K562 (cell line): ENCODE results near the gene TPSG1. TPM values are rescaled to one million over a fixed set of nuclear protein-coding genes. Genes with fewer than 3 reads are reported as not detected.

ENCODE experiments used
- ATAC-seq: fragments of 200-7000 bp; cut with Tn5 transposase; 3 replicates; pipeline ENCODE4 v1.9.1; 2020; ENCODE audit warnings: moderate library complexity
- Bru-seq: library from RNA; stranded (reverse); fragments of 400-500 nt; gene quantifications from one replicate; lab custom pipeline; 2021; lab: Mats Ljungman, UMichigan
- BruChase-seq, 2 experiments: library from RNA; stranded (reverse); fragments of 400-500 nt; gene quantifications; one replicate each; lab custom pipeline; 2021; lab: Mats Ljungman, UMichigan
- BruUV-seq: library from RNA; stranded (reverse); fragments of 400-500 nt; replicated peaks from 2 replicates; lab custom pipeline; 2021; lab: Mats Ljungman, UMichigan
- CTCF ChIA-PET: fragments of 300-600 bp; formaldehyde crosslinking; extraction: SDS; loops from one replicate; lab custom pipeline; 2021; ENCODE audit warnings: low intra/inter-chr PET ratio; lab: Yijun Ruan, JAX
- POLR2A ChIA-PET: fragments of 300-600, 350-650 bp; sonication (Branson Sonifier 250); formaldehyde crosslinking; extraction: SDS; loops from one replicate; lab custom pipeline; 2021; ENCODE audit warnings: antibody characterized with exemption, inconsistent platforms; lab: Yijun Ruan, JAX
- DNase-seq, 4 experiments: peaks; one replicate each; pipeline versions ENCODE4 v3.0.0 to v3.0.0-alpha.2; 2011 to 2018; ENCODE audit warnings: low spot score in 3 of 4, mixed read lengths in 3 of 4; ENCODE audit errors: extremely low read depth in 1 of 4
- FAIRE-seq: peaks from 2 replicates; lab custom pipeline; 2011; peaks lifted over from hg19 to GRCh38; lab: Jason Lieb, UNC
- H2AFZ ChIP-seq: 2 replicates; pipeline ENCODE4 v1.6.0; 2011; ENCODE audit warnings: low read depth, low read length, control low read depth, inconsistent platforms
- H3K27ac ChIP-seq: fragments of 200-600 bp; 3 replicates; pipeline ENCODE4 v1.8.0; 2011; ENCODE audit warnings: low read depth, mild to moderate bottlenecking, control low read depth, inconsistent platforms, low read length, moderate library complexity, mixed read lengths; ENCODE audit errors: extremely low read depth
- H3K27me3 ChIP-seq, 2 experiments: fragments of 300-600 bp in 1 of 2; 2 replicates in 1 of 2; 3 replicates in 1 of 2; pipeline versions ENCODE4 v1.6.0 to v1.8.0; 2011; ENCODE audit warnings: inconsistent platforms in 2 of 2, low read length in 2 of 2, mild to moderate bottlenecking in 1 of 2, mixed read lengths in 1 of 2, moderate library complexity in 1 of 2; ENCODE audit not compliant: control insufficient read depth in 2 of 2, insufficient read depth in 2 of 2
- H3K36me3 ChIP-seq: fragments of 300-600 bp; 3 replicates; pipeline ENCODE4 v1.8.0; 2011; ENCODE audit warnings: mild to moderate bottlenecking, low read length, inconsistent platforms; ENCODE audit not compliant: control insufficient read depth, insufficient read depth
- H3K4me1 ChIP-seq, 2 experiments: fragments of 200-600 bp in 1 of 2; replicated peaks in 1 of 2; 2 replicates in 1 of 2; 3 replicates in 1 of 2; pipeline versions ENCODE4 v1.5.1 to v1.8.0; 2011; ENCODE audit warnings: inconsistent platforms in 2 of 2, low read length in 2 of 2, mild to moderate bottlenecking in 1 of 2, mixed read lengths in 1 of 2, moderate library complexity in 1 of 2; ENCODE audit not compliant: control insufficient read depth in 2 of 2, insufficient read depth in 2 of 2
- H3K4me2 ChIP-seq: 2 replicates; pipeline ENCODE4 v1.6.1; 2011; ENCODE audit warnings: low read length, control low read depth, inconsistent platforms, mixed read lengths; ENCODE audit not compliant: insufficient read depth
- H3K4me3 ChIP-seq: fragments of 200-600 bp; sonication (generic), shearing (Covaris generic); 2 replicates; pipeline ENCODE4 v1.5.1; 2016; ENCODE audit warnings: control low read depth, inconsistent platforms
- H3K79me2 ChIP-seq: fragments of 200-600 bp; 3 replicates; pipeline ENCODE4 v1.8.0; 2011; ENCODE audit warnings: low read length, inconsistent platforms; ENCODE audit not compliant: control insufficient read depth, insufficient read depth
- H3K9ac ChIP-seq, 2 experiments: 2 replicates each; pipeline versions ENCODE4 v1.6.0 to v1.6.1; 2011; ENCODE audit warnings: low read depth in 2 of 2, low read length in 2 of 2, control low read depth in 1 of 2, inconsistent platforms in 1 of 2, mild to moderate bottlenecking in 1 of 2, mixed read lengths in 1 of 2; ENCODE audit not compliant: insufficient read depth in 1 of 2
- H3K9me1 ChIP-seq: one replicate; pipeline ENCODE4 v1.6.0; 2011; ENCODE audit warnings: inconsistent platforms, mild to moderate bottlenecking, low read length, moderate library complexity; ENCODE audit not compliant: control insufficient read depth, insufficient read depth
- H3K9me3 ChIP-seq: replicated peaks from 2 replicates; pipeline ENCODE4 v1.5.1; 2011; ENCODE audit warnings: low read depth, low read length, inconsistent platforms; ENCODE audit not compliant: control insufficient read depth, insufficient read depth
- H4K20me1 ChIP-seq: replicated peaks from 2 replicates; pipeline ENCODE4 v1.6.1; 2011; ENCODE audit warnings: low read length, inconsistent platforms, mixed read lengths; ENCODE audit not compliant: control insufficient read depth, insufficient read depth
- MEIS2 ChIP-seq: fragments of 450-650 bp; IDR thresholded peaks from 2 replicates; pipeline ENCODE4 v1.6.1; 2014; ENCODE audit warnings: mild to moderate bottlenecking; ENCODE audit not compliant: partially characterized antibody
- POLR2B ChIP-seq: fragments of 450-650 bp; IDR thresholded peaks from 2 replicates; pipeline ENCODE4 v1.6.1; 2018; ENCODE audit warnings: low read depth; ENCODE audit not compliant: partially characterized antibody
- PRMT5 ChIP-seq: sonication (generic); formaldehyde crosslinking; IDR thresholded peaks from 2 replicates; pipeline ENCODE4 v1.5.0; 2020; ENCODE audit warnings: missing genetic modification reagents
- RFX1 ChIP-seq: fragments of 450-650 bp; IDR thresholded peaks from 2 replicates; pipeline ENCODE4 v1.6.1; 2016; ENCODE audit warnings: mild to moderate bottlenecking, moderate library complexity
- SIN3A ChIP-seq, 2 experiments: fragments of 150-350 bp in 1 of 2; IDR thresholded peaks; 2 replicates each; pipeline ENCODE4 v1.6.1; 2011 to 2016; ENCODE audit warnings: borderline replicate concordance in 2 of 2, low read depth in 2 of 2, low read length in 2 of 2, mild to moderate bottlenecking in 2 of 2, moderate library complexity in 2 of 2; ENCODE audit not compliant: control insufficient read depth in 1 of 2
- TAF9B ChIP-seq: fragments of 450-650 bp; IDR thresholded peaks from 2 replicates; pipeline ENCODE4 v1.6.1; 2018; ENCODE audit warnings: mild to moderate bottlenecking; ENCODE audit not compliant: partially characterized antibody
- ZNF232 ChIP-seq: sonication (generic); formaldehyde crosslinking; IDR thresholded peaks from 2 replicates; pipeline ENCODE4 v1.8.0; 2022; ENCODE audit warnings: mild to moderate bottlenecking, missing genetic modification reagents
- WGBS: fragments of 100-300 bp; shearing (Covaris generic); methylation state at CpG from one replicate; pipeline ENCODE4 v1.1.6; 2016; ENCODE audit warnings: low coverage, mixed read lengths; ENCODE audit not compliant: insufficient coverage; ENCODE audit errors: missing lambda C conversion rate; 5-methylcytosine and 5-hydroxymethylcytosine counted together
- in situ Hi-C: fragments of 300-500 bp; cut with MboI; formaldehyde crosslinking; loops from 4 replicates; pipeline ENCODE4 v1.15.0; 2018; ENCODE audit warnings: inconsistent platforms, mixed read lengths
- intact Hi-C: fragments of 100-400 bp; cut with micrococcal nuclease; formaldehyde crosslinking; loops from 2 replicates; pipeline ENCODE4 v1.14.2; 2022
- long read RNA-seq, 3 experiments: library from polyadenylated mRNA in 2 of 3; library from RNA in 1 of 3; unstranded in 2 of 3; stranded (forward) in 1 of 3; transcript quantifications; one replicate each; pipeline ENCODE4 v2.0.0, GENCODE V29; 2019 to 2022
- polyA minus RNA-seq, 3 experiments: library from RNA; depleted of rRNA, polyadenylated mRNA; stranded (reverse); fragments of >200 nt; gene quantifications; 2 replicates each; pipeline ENCODE4 v1.2.3, GENCODE V29; 2011
- polyA plus RNA-seq, 8 experiments: library from polyadenylated mRNA; depleted of rRNA in 4 of 8; stranded (reverse) in 5 of 8; unstranded in 3 of 8; fragments of >200 nt; fragmentation: Nextera tagmentation in 2 of 8; fragmentation: Illumina TruSeq in 1 of 8; extraction: Ambion mirVana in 2 of 8; extraction: Trizol in 1 of 8; gene quantifications; 2 replicates each; pipeline versions ENCODE4 v1.2.1 to v1.2.3, GENCODE V29; 2011 to 2014; ENCODE audit warnings: inconsistent platforms in 1 of 8, missing spikeins in 1 of 8
- total RNA-seq, 7 experiments: library from RNA; depleted of rRNA in 6 of 7; stranded (reverse); fragments of >200 nt in 6 of 7; fragmentation: Illumina TruSeq in 2 of 7; extraction: Trizol in 2 of 7; gene quantifications; 2 replicates each; pipeline versions ENCODE4 v1.2.1 to v1.2.3, GENCODE V29; 2011 to 2021; ENCODE audit warnings: low replicate concordance in 1 of 7
- TF ChIP-seq, protein P1 (sequence below): fragments of 450-650 bp; IDR thresholded peaks from 2 replicates; pipeline ENCODE4 v1.6.1; 2016; ENCODE audit warnings: mild to moderate bottlenecking, moderate library complexity

The TPSG1 gene
- not detected in 2 replicates for total RNA-seq (2011; cell fraction: chromatin; rRNA removed; ENCODE audit: low replicate concordance)
- total RNA-seq (2011; cell fraction: nucleolus; rRNA removed): not detected in 2 replicates
- total RNA-seq (2011; cell fraction: nucleoplasm; rRNA removed): not detected in 2 replicates
- total RNA-seq (2014; rRNA removed) (not detected in 2 replicates), total RNA-seq (2014; rRNA removed; fragmentation: Illumina TruSeq; extraction: Trizol) (not detected in 2 replicates), total RNA-seq (2015; rRNA removed; fragmentation: Illumina TruSeq; extraction: Trizol) (not detected in 2 replicates), total RNA-seq (2021) (not detected in 2 replicates), polyA plus RNA-seq (2011; rRNA removed) (not detected in 2 replicates), polyA plus RNA-seq (2014; fragmentation: Illumina TruSeq; extraction: Trizol) (not detected in 2 replicates), polyA plus RNA-seq (2014; fragmentation: Nextera tagmentation; extraction: Ambion mirVana) (not detected), polyA plus RNA-seq (2014; rRNA removed) (not detected in 2 replicates), polyA minus RNA-seq (2011; rRNA and poly(A)+ RNA removed) (not detected in 2 replicates), Bru-seq, nascent RNA (not detected), BruChase-seq, experiment 1, labeled RNA remaining after a 2-hour chase (not detected), BruChase-seq, experiment 2, labeled RNA remaining after a 6-hour chase (not detected)
- not detected in 2 replicates for polyA plus RNA-seq (2011; cell fraction: cytosol; rRNA removed)
- not detected in 2 replicates for polyA plus RNA-seq (2011; cell fraction: nucleus; rRNA removed)
- polyA plus RNA-seq (2012): not detected in 2 replicates
- polyA minus RNA-seq (2011; cell fraction: cytosol; rRNA and poly(A)+ RNA removed): not detected in 2 replicates
- polyA minus RNA-seq (2011; cell fraction: nucleus; rRNA and poly(A)+ RNA removed): not detected in 2 replicates
- long read RNA-seq, experiment 1: 0 reads
- long read RNA-seq, experiment 2: 0 reads
- long read RNA-seq, experiment 3: 0 reads

DNA sequence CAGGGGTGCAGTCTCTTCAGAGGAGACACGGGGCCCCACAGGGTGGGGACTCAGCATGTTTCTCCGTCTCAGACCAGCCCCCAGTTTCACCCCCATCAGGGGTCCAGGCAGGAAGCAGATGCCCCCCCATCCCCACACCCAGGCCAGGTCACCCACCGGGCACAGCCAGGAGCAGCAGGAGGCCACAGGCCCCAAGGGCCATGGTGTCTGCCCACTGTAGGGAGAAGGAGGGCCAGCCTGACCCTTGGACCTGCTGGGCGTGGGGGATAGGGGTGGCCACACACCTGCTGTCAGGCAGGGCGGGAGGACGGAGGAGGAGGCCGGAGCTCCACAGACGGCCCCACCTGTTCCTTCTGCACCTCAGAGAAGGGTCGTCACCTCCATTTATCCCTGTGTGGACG is at the start of gene TPSG1:
Gene TPSG1, minus strand, starts transcription at position 218 of the 401 bp plus-strand sequence. Its CDS starts 16 bp downstream, at position 202.
- BruUV-seq: no TSS peak
- FAIRE-seq (no peak), ATAC-seq (no peak), DNase-seq (no peak)
- H3K4me2 ChIP-seq: no peak within 1 kb of the TSS
- H4K20me1 ChIP-seq: peaks cover 13% of the 10 kb centered on the region; the same call in 1 of the 2 replicates
- H3K9me1 ChIP-seq: no peaks in the 10 kb centered on the region
- ChIA-PET POLR2A (interaction anchor here (0.6 kb wide), 1 partner anchor 12 kb away, joined by 3 read pairs; no protein-coding TSS in a partner anchor), CTCF (no interaction called here)
- 7% methylated on average over 7 of the region's 10 CpGs for WGBS
- peaks cover 29 to 55% of the 10 kb centered on the region in 2 experiments for H3K27me3 ChIP-seq
- peaks cover 0 to 41% of the 10 kb centered on the region in 2 experiments; a peak in 2 of 5 replicates for H3K4me1 ChIP-seq
- H2AFZ ChIP-seq: no peak within 1 kb of the TSS
- no peak within 1 kb of the TSS for H3K27ac ChIP-seq
- no peaks in the 10 kb centered on the region for H3K9me3 ChIP-seq
- no peaks in the 10 kb centered on the region for H3K36me3 ChIP-seq
- no peak within 1 kb of the TSS; a peak in 1 of 4 replicates for H3K9ac ChIP-seq
- intact Hi-C loops: no loop called here
- in situ Hi-C loops: no loop called here
- H3K79me2 ChIP-seq: no peaks in the 10 kb centered on the region
- H3K4me3 ChIP-seq: no peak within 1 kb of the TSS
- TF ChIP-seq, protein P1, sequence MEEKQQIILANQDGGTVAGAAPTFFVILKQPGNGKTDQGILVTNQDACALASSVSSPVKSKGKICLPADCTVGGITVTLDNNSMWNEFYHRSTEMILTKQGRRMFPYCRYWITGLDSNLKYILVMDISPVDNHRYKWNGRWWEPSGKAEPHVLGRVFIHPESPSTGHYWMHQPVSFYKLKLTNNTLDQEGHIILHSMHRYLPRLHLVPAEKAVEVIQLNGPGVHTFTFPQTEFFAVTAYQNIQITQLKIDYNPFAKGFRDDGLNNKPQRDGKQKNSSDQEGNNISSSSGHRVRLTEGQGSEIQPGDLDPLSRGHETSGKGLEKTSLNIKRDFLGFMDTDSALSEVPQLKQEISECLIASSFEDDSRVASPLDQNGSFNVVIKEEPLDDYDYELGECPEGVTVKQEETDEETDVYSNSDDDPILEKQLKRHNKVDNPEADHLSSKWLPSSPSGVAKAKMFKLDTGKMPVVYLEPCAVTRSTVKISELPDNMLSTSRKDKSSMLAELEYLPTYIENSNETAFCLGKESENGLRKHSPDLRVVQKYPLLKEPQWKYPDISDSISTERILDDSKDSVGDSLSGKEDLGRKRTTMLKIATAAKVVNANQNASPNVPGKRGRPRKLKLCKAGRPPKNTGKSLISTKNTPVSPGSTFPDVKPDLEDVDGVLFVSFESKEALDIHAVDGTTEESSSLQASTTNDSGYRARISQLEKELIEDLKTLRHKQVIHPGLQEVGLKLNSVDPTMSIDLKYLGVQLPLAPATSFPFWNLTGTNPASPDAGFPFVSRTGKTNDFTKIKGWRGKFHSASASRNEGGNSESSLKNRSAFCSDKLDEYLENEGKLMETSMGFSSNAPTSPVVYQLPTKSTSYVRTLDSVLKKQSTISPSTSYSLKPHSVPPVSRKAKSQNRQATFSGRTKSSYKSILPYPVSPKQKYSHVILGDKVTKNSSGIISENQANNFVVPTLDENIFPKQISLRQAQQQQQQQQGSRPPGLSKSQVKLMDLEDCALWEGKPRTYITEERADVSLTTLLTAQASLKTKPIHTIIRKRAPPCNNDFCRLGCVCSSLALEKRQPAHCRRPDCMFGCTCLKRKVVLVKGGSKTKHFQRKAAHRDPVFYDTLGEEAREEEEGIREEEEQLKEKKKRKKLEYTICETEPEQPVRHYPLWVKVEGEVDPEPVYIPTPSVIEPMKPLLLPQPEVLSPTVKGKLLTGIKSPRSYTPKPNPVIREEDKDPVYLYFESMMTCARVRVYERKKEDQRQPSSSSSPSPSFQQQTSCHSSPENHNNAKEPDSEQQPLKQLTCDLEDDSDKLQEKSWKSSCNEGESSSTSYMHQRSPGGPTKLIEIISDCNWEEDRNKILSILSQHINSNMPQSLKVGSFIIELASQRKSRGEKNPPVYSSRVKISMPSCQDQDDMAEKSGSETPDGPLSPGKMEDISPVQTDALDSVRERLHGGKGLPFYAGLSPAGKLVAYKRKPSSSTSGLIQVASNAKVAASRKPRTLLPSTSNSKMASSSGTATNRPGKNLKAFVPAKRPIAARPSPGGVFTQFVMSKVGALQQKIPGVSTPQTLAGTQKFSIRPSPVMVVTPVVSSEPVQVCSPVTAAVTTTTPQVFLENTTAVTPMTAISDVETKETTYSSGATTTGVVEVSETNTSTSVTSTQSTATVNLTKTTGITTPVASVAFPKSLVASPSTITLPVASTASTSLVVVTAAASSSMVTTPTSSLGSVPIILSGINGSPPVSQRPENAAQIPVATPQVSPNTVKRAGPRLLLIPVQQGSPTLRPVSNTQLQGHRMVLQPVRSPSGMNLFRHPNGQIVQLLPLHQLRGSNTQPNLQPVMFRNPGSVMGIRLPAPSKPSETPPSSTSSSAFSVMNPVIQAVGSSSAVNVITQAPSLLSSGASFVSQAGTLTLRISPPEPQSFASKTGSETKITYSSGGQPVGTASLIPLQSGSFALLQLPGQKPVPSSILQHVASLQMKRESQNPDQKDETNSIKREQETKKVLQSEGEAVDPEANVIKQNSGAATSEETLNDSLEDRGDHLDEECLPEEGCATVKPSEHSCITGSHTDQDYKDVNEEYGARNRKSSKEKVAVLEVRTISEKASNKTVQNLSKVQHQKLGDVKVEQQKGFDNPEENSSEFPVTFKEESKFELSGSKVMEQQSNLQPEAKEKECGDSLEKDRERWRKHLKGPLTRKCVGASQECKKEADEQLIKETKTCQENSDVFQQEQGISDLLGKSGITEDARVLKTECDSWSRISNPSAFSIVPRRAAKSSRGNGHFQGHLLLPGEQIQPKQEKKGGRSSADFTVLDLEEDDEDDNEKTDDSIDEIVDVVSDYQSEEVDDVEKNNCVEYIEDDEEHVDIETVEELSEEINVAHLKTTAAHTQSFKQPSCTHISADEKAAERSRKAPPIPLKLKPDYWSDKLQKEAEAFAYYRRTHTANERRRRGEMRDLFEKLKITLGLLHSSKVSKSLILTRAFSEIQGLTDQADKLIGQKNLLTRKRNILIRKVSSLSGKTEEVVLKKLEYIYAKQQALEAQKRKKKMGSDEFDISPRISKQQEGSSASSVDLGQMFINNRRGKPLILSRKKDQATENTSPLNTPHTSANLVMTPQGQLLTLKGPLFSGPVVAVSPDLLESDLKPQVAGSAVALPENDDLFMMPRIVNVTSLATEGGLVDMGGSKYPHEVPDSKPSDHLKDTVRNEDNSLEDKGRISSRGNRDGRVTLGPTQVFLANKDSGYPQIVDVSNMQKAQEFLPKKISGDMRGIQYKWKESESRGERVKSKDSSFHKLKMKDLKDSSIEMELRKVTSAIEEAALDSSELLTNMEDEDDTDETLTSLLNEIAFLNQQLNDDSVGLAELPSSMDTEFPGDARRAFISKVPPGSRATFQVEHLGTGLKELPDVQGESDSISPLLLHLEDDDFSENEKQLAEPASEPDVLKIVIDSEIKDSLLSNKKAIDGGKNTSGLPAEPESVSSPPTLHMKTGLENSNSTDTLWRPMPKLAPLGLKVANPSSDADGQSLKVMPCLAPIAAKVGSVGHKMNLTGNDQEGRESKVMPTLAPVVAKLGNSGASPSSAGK: no peak
- TF ChIP-seq POLR2B: no peak
- no peak for TF ChIP-seq SIN3A (IDR thresholded peaks at IDR 0.05; ENCODE audit: borderline replicate concordance in 2 of 2, control insufficient read depth in 1 of 2, low read depth in 2 of 2, low read length in 2 of 2)
- TF ChIP-seq PRMT5 (CRISPR knock-in tag): no peak
- no peak for TF ChIP-seq RFX1
- TF ChIP-seq MEIS2: no peak
- TF ChIP-seq ZNF232 (CRISPR knock-in tag): no peak
- no peak for TF ChIP-seq TAF9B
